ENCODE data around the gene HIPK2. TPM values are rescaled to one million over a fixed set of nuclear protein-coding genes. Genes with fewer than 3 reads are reported as not detected.

HIPK2 gene
- total and polyA plus RNA-seq, 10 of the 15 experiments (the other 5 are each of a cell fraction or from before 2014, with no cell fraction given) = 1.7 to 39.0 (median 9.4) TPM

- WGBS (ENCODE audit: insufficient coverage, insufficient replicate concordance, low lambda C conversion rate, missing lambda C conversion rate) = over 99% methylated on average over 6 of the region's 6 CpGs
- Histone ChIP-seq H3K9ac (ENCODE audit: control insufficient read depth, insufficient read depth, low read length) (no peak overlapping the region), H4K20me1 (ENCODE audit: control insufficient read depth, insufficient read depth) (no peaks in the 10 kb centered on the region), H3K4me1 (ENCODE audit: control insufficient read depth, insufficient read depth, low read length) (no peaks in the 10 kb centered on the region), H3K9me3 (replicated peaks; ENCODE audit: control insufficient read depth, insufficient read depth, low read length) (no peaks in the 10 kb centered on the region), H3K36me3 (ENCODE audit: control insufficient read depth in 2 of 2, insufficient read depth in 2 of 2, low read length in 1 of 2) (peaks cover 0 to 3% of the 10 kb centered on the region in 2 experiments), H2AFZ (ENCODE audit: control insufficient read depth, low read depth, low read length) (no peak overlapping the region), H3K4me3 (no peak overlapping the region), H3K27me3 (replicated peaks in 1 of 2; ENCODE audit: control insufficient read depth in 2 of 2, insufficient read depth in 2 of 2, low read length in 1 of 2) (no peaks in the 10 kb centered on the region), H3K4me2 (ENCODE audit: control insufficient read depth, insufficient read depth) (no peak overlapping the region), H3K27ac (ENCODE audit: control insufficient read depth, insufficient read depth) (no peak overlapping the region), H3K79me2 (ENCODE audit: control insufficient read depth, insufficient read depth, low read length) (no peaks in the 10 kb centered on the region)
- DNase-seq (ENCODE audit: low read depth, low spot score) (no peak), FAIRE-seq (no peak), ATAC-seq (no peak)
- CTCF ChIA-PET = no interaction called here
- intact Hi-C loops (cut with micrococcal nuclease; ENCODE audit: unreplicated experiment) (no loop called here), in situ Hi-C loops (cut with MboI) (no loop called here)
- SMC1A ChIA-PET (ENCODE audit: uncharacterized antibody, unreplicated experiment) = no interaction called here
- RAD21 ChIA-PET (ENCODE audit: unreplicated experiment) = no interaction called here
- TF ChIP-seq GATAD2B (conservative IDR thresholded peaks at IDR 0.05; ENCODE audit: low read depth) (no peak), NFIC (IDR thresholded peaks at IDR 0.05; ENCODE audit: low read depth, low read length) (no peak), ZNF207 (IDR thresholded peaks at IDR 0.05; ENCODE audit: borderline replicate concordance) (no peak), ELK1 (IDR thresholded peaks at IDR 0.05; ENCODE audit: low read depth, low read length) (no peak), KLF5 (IDR thresholded peaks at IDR 0.05; ENCODE audit: partially characterized antibody) (no peak), CHD2 (IDR thresholded peaks at IDR 0.05; ENCODE audit: borderline replicate concordance, low read depth, low read length) (no peak), RELB (IDR thresholded peaks at IDR 0.05; ENCODE audit: low read depth) (no peak), EP300 (IDR thresholded peaks at IDR 0.05; ENCODE audit: borderline replicate concordance in 1 of 2, control insufficient read depth in 1 of 2, low read depth in 2 of 2, low read length in 2 of 2) (no peak), ZZZ3 (IDR thresholded peaks at IDR 0.05; ENCODE audit: control insufficient read depth, insufficient read length, low read depth) (no peak), STAT3 (IDR thresholded peaks at IDR 0.05; ENCODE audit: low read depth, low read length) (no peak), MTA3 (IDR thresholded peaks at IDR 0.05; ENCODE audit: borderline replicate concordance, low read length) (no peak)
- BruUV-seq (replicated peaks) = no TSS peak
- POLR2A ChIA-PET = no interaction called here
Observed at GRCh38 chr7:139575338-139575680, 202.5 kb downstream of the HIPK2 start.

Measured in GM12878 (cell line).